Stimulated activated CD8-positive, alpha-beta memory T cell treated with anti-CD3 and anti-CD28 coated beads, Interleukin-12 subunit alpha, Interleukin-12 subunit beta, amount 100 ng/mL, for 4 hours (primary cell): ENCODE results near the gene STEAP4.

Experiments used
- DNase-seq: peaks from one replicate; pipeline ENCODE4 v3.0.0-alpha.2; 2020; ENCODE audit warnings: low read depth

STEAP4 gene

DNA sequence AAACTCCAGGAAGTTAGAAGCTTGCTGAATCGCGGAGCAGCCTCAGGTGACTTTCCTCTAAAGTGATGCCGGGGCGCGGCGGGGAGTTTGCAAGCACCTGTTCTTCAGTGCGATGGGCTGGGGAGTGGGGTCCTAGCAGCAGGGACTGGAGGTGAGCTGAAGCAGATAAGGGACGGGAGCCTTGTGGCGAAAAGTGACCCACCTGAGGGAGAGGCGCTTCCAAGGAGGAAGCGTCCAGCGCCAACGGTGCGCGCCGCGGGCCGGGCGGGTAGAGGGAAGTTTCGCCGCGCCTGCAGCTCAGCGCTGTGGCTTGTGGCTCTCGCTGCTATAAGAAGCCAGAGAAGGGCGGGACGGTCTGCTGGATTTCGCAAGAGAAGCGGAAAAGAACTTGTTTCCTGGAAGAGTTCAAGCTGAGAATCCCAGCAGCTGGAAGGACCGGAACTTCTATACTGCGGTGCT lies at the start of gene STEAP4:
TSS of gene STEAP4 (minus strand) at position 305 of the 459 bp plus-strand sequence. CDS start 22,625 bp downstream, outside the sequence.
- no peak for DNase-seq

DNA sequence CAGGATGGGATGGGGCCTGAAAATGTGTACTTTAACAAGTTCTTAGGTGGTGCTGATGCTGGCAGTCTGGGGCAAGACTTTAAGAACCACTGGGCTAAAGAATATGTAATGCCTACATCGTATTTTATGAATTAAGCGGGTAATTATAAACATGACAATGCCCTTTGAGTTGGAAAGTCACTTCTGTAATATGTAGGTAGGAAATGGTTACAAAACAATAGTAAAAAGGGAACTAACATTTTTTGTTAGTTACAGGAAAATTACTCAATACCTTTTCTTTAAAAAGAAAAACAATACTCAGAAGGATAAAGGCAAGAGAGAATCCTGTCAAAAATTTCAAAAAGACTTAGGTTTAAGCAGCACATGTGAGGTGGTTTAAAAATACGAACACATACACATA lies 48.3 kb upstream of the STEAP4 start:
- no peak for DNase-seq

DNA sequence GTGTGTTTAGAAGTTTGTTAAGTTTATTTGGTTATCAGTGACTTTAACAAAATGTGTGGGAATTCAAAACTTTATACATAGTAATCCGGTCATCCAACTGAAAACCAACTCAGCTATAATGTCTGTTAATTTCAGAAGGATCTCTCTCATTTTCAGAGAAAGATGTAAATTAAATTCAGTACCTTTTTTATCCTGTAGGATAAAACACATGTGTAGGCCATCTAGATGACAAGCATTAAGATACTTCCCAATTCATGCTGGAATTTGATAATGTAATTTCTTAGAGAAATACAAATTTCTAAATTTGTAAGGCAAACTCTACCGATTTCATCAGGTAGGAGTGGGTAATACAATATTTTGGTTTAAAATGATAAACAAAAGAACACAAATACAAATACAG lies 43.4 kb upstream of the STEAP4 start:
- DNase-seq, result no peak

DNA sequence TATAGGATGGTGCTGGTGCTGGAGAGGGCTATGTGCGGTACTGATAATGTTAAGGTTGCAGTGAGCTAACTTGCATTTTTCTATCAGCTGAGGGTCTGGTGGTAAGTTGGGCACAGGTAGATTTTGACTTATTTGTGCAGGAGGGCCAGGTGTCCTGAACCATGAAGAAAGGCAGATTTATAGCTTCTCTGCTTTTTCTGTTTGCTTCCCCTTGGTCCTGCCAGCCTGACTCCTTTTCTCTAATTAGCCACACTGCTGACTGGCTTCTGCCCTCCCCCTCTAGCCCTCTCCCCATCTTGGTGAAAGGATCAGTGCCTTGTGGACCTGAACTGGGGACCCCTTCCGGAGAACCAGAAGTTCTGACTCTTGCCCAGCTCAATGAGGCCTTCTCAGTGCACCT lies 40.8 kb upstream of the STEAP4 start:
- no peak for DNase-seq

DNA sequence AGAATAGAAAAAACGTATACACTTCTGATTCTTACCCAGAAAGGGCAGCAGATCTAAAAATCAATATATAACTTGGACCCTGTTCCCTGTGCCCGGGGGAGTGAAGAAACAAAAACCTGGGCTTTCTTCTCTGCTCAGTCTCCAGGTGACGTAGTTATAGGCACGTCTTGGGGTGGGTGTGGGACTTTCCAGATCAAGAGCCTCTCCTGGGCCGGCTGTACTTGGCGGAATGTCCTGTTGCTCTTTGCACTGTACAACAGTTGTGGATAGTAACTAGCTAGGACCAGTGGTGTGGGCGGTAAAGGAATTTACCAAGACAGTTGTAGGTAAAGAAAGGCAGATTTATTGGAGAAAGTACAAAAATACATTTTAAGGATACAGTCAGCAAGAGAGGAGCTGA lies 40.4 kb upstream of the STEAP4 start:
- no peak for DNase-seq

DNA sequence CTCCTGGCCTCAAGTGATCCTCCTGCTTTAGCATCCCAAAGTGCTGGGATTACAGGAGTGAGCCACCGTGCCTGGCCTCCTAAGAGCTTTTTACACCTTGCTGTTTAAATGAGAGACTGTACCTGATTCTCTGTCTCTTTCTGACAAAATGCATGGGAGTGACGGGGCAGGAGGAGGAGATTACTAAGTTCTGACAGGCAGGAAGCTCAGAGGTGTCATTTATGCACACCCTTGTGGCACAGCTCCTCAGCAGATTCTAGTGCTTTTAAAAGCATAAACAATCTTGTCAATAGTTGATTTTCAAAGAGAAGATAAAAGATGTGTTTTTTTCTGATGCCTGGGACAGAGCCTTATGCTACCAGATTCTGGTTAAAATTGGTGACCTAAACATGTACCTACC lies 39.7 kb upstream of the STEAP4 start:
- no peak for DNase-seq

DNA sequence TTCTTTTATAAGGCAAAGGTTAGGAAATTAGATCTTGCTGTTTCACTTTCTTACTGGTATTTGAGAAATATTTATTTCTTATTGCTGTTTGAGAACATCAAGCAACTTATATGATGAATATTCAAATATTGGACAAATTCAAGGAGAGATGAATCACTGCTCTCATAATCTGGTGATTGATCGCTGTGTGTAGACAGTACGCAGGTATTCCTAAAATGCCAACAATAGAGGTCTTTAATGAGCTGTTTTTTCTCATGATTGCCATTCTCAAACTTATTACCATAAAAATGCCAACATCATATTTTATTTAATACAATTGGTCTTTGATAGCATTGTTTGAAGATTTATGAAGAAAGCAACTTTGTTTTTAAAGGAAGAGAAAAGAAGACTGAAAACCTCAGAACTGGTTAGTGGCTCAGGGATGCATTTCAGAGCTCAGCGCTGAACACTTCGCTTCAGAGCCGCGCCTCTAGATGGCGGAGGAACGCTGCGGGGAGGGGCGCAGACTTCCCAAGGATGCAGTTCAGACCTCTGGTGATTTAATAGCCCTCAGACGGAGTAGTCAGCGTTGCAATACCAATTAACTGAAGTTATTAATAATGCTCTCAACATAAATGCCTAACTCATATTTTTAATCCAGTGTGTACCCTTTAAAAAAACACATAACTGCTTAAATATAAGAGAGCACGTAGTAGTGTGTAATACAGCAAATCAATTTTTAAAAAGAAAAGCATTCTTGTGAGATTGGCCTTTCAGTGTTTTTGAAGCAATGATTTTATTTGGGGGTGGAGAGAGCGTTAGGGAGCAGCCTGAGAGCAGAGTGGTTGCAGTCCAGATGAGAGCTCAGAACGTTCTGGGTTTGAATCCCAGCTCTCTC lies 38.5 kb upstream of the STEAP4 start:
- no peak for DNase-seq

DNA sequence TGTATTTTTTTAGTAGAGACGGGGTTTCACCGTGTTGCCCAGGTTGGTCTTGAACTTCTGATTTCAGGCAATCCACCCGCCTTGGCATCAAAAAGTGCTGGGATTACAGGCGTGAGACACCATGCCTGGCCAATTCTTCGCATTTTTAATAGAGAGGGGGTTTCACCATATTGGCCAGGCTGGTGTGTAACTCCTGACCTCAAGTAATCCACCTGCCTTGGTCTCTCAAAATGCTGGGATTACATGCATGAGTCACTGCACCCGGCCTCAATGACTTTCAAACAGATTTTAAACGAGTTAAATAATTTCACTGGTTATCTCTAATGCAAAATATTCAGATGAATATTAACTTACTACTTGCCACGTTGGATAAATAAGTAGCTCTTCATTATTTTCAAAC lies 37.6 kb upstream of the STEAP4 start:
- DNase-seq, result no peak

DNA sequence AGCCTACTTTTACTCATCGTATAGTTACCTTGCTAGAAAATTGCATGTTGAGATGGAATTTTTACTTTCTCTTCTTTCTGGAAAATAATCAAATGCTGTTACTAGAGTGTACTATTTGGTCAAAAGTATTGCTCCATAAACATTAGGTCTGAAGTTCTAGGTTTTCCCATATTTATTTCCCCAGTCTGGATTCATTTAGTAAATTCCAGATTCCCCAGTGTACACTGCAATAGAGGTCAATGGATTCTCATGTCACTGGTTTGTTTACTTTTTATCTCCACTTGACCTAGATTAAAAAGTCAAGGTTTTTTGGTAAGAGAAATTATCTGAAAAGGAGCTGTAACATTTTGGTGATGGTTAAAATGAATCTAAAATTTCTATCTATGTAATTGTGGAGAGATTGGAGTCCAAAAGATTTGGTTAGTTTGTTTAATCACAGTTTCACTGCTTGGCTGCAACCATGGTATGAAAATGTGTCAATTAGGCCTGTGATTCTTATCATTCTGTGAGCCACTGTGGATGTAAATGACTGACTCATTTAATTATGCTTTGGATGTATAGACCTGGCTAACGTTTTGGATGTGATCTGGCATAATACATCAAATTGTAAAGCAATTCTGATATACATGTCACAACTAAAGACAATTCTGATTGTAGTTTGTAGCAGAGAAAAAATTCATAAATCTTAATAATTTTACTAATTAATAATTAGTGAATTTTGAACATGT lies 32.7 kb upstream of the STEAP4 start:
- no peak for DNase-seq

DNA sequence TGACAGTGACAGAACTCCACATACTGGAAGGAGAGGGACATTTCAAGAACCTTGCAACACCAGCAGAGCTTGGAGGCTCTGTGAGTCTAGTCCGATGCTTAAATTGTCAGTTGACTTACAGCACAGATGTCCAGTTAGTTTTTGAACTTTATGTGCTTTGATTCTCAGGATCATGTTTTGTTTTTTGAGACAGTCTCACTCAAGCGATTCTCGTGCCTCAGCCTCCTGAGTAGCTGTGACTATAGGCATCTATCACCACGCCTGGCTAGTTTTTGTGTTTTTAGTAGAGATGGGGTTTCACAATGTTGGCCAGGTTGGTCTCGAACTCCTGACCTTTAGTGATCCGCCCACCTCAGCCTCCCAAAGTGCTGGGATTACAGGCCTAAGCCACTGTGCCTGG lies 31.8 kb upstream of the STEAP4 start:
- DNase-seq, result no peak

DNA sequence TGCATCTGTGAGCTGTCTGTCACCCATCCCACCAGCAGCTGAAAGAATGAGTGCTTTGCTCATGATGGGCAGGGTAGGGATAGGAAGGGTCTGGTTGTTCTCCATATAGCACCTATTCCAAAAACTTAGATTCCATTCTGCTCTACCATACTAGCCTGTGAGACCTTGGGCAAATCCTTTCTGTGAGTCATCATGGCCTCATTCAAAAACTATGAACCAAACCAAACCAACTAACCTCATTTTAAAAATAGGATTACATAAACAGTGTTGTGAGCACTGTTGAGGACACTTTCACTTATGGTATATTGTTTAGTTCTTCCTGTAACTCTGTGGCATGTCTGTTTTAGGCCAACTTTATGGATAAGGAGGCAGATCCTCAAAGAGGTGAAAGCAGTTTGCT lies 30.9 kb upstream of the STEAP4 start:
- no peak for DNase-seq

DNA sequence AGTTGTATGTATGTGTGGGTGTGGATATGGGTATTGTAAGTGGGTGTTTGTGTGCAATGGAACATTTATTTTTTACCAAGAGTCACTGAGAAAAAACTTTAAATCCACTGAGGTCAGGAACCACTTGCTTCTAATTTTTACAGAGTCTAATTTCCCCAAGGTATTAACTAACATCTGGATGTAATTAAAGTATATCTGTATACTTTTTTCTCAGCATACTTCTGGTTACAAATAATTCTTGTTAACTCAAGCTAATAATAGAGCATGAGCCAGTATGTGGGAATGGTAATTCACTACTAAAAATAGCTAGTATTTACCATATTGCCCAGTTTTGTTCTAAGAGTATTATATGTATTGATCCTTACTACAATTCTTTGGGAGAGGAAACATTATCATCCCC lies 24.6 kb upstream of the STEAP4 start:
- DNase-seq, result no peak

DNA sequence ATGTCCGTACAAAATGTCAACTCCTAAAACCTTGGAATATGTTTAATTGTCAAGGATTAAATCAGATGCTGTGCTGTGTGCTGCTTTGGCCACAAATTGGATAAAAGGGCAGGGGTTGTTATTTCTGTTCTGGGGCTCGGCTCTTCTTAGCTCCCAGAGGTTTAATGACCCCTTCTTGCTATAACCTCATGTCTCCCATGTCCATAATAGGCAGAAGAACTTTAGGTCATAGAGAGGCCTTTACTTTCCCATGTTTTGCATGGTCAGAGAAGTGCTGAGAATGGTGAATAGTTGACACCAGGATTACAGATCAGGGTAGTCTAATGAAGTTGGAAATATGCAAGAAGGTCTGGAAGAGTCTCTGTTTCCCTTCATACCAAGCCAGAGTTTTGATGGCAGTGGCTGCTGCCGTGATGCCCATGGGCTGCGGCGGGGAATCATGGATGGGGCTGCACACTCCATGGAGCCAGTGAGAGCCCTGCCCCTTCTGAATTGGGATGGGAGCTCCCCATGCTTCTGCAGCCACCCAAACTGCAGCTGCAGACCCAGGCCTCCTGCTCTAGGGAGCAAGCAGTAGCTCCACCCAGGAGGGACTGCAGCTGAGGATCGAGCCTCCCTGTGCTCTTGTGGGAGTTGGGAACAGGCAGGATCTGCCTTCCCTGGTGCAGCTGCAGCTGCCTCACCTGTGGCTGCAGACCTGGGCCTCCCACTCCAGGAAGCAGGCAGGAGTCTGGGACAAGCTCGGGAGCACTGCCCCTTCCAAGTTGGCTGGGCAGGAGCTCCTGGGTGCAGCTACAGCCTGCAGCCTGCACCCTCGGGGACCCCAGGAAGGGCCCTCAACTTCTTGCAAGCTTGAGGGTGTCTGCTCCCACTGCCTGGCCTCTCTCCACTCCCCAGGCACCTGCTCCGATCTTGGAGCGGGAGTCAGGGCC lies 23.1 kb upstream of the STEAP4 start:
- DNase-seq, result no peak

DNA sequence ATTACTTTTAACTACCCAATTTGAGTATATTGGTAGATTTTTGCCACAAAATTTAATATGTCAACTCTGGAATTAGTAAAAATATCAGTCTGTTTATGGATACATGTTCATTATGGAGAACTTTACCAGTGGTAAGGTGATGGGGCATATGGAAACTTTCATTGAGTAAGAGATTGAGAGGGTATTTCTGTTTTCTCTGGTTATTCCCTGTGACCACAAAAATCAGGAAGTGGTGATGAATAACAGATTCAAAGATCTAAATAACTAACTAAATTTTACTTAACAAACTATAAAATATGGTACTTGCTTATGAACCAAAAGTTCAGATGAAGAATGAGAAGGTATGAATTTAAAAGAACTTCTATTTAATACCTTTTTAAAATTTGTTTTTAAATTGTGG lies 22.1 kb upstream of the STEAP4 start:
- DNase-seq, result no peak

DNA sequence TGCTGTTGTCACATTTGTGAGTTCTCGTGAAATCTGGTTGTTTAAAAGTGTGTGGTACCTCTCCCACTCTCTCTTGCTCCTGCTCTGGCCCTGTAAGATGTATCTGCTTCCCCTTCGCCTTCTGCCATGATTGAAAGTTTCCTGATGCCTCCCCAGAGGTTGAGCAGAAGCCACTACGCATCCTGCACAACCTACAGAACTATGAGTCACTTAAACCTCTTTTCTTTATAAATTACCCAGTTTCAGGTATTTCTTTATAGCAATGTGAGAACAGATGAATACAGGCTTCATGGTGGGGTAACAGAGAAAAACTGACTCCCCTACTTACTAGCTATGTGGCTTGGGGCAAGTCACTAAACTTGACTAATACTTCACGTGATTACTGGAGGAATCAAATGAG lies 18.0 kb upstream of the STEAP4 start:
- DNase-seq, result no peak

DNA sequence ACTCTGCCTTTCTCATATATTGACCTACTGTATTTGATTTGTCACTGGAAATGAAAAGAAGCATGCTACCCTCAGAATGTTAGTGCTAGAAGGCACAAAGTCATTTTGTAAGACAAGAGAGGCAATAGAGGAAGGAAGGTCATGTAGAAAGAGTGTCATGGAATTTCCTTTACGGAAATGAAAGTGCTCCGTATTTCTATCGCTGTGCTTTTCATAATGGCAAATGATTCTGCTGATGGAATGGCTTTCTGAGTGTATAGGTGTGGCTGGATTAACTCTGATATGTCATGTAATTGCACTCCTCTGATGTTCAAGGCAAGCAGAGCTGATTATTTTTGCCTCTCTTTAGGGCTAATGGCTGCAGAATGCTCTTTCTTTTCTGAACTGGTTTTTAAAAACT lies 15.5 kb upstream of the STEAP4 start:
- no peak for DNase-seq

DNA sequence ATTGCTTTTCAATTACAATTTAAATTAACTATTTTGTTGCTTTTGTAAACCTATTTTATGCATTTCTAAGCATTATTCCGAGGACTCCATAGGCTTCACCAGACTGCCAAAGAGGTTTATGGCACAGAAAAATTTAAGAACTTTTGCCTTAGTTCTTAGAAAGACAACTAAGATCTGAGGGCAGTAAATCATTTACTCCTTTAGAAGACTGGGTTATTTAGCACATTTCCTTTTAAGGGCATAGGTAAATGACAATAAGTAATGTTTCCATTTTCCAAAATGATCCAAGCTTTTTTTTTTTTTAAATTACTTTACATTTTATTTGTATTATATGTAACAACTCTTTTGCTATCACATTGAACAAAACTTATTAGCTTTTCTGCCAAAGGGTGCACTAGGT lies 15.0 kb upstream of the STEAP4 start:
- no peak for DNase-seq

DNA sequence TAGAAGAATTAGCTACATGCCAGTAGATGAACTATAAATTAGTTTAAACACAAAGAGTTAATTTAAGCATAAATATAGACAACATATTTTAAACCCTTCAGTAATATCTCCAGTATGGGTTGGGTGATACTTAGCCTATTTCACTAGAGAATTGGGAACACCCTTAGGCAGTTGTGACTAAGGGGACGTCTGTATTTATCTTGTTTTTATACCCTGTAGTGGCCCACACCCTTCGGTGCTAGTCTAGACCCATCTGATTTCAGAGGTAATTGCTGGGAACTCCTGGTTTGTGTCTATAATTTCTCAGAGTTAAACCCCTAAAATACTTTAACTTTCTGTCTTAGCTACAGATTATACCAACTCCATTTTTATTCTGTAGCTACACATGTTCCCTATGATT lies 11.5 kb upstream of the STEAP4 start:
- DNase-seq, result no peak

DNA sequence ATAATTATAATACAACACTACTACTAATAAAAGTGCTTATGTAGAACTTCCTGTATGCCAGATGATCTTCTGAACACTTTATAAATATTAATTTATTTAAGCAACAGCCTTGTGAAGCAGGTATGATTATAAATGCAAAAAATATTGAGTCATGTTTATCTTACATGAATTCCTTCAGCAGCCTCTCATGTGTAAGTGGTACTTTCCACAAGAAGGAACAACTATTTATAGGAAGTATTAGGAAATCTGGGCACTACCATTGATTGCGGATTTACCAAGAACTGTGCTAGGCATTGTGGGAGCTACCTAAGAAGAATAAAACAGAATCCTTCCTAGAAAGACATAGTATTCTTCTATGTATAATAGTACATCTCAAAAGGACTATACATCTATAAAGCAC lies 10.7 kb upstream of the STEAP4 start:
- no peak for DNase-seq

DNA sequence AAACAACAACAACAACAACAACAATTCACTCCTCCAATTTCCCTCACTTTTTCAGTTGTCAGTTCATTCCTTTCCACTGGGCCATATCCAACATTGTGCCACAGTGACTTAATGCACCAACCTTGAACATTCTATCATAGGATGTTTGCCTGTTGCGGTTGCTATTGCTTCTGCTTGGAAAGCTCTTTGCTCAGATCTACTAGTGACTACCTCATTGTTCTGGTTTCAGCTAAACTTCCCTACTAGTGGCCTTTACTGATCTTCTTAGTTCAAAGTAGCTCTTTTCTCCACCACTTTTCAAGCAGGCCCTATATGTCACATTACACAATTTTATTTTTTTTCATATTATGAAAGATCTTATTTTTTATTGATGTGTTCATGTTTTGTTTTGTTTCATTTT lies 9.8 kb upstream of the STEAP4 start:
- DNase-seq, result no peak

DNA sequence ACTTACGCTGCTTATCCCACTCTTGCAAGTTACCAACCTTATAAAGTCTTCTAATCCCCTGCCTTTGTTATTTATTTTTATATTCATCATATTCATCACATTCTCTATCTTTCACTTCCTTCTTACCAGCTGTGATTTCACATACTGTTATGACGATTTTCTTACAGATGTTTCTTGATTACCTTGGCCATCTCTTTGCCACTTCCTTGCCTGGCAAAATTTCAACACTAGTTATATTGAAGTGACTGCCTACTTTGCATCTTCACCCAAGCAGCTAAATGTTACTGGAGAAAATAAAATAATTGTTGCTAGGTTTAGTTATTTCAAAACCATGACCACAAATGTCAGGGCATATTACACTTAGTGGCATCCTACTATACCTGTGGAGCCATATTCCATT lies 8.8 kb upstream of the STEAP4 start:
- DNase-seq, result no peak

DNA sequence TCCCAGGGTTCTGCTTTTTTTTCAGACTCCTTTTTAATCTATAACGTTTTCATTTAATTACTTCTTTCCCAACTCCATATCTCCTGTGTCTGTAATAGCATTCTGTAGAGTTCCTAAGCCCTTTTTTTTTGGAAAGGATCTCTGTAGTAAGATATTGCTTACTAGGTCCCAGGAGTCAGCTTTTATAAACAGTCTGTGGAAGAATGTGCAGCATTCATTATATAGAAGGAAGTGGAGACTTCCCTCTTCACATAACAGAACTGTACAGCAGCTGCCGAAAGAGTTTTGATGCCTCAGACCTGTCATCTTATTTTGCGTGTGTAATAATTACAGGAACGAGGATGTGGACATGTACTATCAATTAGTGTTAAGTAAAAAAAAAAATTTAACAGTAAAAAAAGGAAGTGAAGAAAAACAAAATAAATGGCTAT lies 7.4 kb upstream of the STEAP4 start:
- no peak for DNase-seq
